ENCODE measurements around the gene INPP5A. TPM values are rescaled to one million over a fixed set of nuclear protein-coding genes. Genes with fewer than 3 reads are reported as not detected.
A peak's percentile ranks its signal among the peaks of the same experiment; 100 is the strongest.

Gene INPP5A
- polyA plus RNA-seq, 10 donors, result 41.4 to 53.2 (median 47.6) TPM

- DNase-seq, result no peak
These were observed 150.4 kb downstream of the INPP5A start for GRCh38 chr10:132687893-132688579.

GRCh38 chr10:132688580-132689420 is 151.2 kb downstream of the INPP5A start:
- DNase-seq, result no peak

DNA sequence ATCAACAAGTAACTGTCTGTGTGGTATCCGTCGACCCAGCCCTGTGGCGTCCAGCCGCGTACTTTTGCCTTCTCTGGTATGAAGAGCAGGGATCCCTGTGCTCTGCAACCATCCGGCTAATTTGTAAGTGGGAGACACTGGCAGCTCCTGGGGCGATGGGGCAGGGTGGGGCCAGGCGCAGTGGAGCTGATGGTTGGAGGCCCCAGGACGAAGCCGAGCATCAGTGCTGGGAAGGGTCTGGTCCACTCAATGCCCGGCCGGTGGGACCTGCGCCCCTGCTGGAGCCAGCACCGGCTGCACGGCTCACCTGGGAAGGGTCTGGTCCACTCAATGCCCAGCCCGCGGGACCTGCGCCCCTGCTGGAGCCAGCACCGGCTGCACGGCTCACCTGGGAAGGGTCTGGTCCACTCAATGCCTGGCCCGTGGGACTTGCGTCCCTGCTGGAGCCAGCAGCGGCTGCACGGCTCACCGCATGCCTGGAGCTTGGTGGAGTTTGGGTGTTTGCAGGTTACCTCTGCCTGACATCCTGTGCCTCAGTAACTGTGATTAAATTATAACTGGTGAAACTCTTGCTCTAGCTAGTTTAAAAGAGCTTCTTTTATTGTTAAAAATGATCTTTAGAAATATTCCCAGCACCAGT is 152.3 kb downstream of the INPP5A start:
- no peak for DNase-seq

DNA sequence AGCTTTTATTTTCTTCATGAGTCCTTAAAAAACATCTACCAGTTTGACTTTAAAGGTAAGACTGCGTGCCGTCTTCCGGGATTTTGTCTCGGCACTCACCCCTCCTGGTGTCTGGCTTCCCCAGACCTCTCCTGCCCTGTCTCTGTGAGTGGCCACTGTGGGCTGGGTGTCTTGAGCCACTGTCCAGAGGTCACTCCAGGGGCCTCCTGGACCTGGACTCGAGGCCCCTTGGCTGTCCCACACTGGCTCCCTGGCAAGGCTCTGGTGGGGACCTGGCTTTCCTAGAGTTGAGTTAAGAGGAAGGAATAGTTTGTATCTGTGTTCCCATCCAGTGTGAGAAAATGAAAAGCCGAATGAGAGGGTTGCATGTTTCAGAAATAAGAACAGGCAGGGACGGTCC is 152.8 kb downstream of the INPP5A start:
- no peak for DNase-seq

- no peak for DNase-seq
These were observed 153.4 kb downstream of the INPP5A start for GRCh38 chr10:132690821-132691610.

- no peak for DNase-seq
These were observed 154.1 kb downstream of the INPP5A start for GRCh38 chr10:132691711-132692153.

- DNase-seq, result no peak
These were observed 154.7 kb downstream of the INPP5A start for GRCh38 chr10:132692311-132692710.

DNA sequence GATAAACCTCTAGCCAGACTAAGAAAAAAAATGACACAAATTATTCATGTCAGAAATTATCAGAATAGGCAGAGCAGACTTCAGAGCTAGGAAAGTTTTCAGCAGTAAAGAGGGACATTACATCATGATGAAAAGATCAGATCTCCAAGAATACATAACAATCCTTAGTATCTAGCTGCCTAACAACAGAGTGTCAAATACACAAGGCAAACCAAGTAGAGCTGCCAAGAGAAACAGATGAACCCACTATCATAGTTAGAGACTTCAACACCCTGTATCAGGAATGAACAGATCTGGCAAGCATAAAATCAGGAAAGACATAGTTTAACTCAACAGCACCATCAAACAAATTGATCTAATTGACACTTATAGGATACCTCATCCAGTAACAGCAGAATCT is 156.1 kb downstream of the INPP5A start:
- DNase-seq, result no peak

DNA sequence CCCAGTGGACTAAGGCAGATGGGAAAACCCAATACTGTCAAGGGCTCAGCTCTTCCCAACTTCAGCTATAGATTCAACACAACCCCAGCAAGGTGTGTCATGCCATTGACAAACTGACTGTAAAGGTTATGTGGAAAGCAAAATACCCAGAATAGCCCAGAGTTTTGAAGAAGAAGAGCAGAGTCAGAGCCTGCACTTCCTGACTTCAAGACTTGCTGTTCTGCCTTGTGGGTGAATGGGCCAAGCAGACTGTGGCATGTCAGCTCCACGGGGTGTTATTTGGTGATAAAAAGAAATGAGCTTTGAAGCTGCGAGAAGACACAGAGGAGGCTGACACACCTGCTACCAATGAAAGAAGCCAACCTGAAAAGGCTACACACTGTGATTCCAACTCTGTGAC is 158.6 kb downstream of the INPP5A start:
- DNase-seq, result no peak

- no peak for DNase-seq
These were observed 159.4 kb downstream of the INPP5A start for GRCh38 chr10:132696728-132697577.

GRCh38 chr10:132697578-132698200 is 160.1 kb downstream of the INPP5A start:
- no peak for DNase-seq

DNA sequence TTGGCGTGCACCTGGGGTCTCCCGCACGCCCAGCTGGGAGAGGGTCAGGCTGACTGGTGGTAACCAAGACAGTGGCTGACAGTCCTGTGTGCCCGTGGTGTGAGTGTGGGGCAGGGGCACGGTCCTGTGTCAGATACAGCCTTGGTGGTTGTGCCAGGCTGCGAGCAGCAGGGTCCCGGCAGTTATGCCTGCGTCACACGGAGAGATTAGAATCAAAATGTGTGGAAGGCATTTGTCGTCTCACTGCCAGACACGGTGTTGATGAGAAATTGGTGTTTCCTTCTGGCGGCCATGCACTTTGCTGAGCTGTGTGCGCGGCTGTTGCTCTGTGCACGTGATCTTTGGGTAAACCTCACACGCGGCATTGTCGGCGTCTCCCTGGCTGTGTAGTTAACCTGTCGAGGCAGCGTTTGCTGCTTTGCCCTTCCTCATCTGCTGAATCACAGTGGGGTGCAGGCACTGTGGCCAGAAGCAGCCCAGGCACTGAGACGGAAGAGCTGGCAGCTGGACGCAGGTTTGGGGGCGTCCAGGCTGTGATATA is 160.7 kb downstream of the INPP5A start:
- DNase-seq, result no peak

GRCh38 chr10:132698761-132699391 is 161.3 kb downstream of the INPP5A start:
- no peak for DNase-seq

- DNase-seq, result no peak
These were observed 162.0 kb downstream of the INPP5A start for GRCh38 chr10:132699411-132700155.

GRCh38 chr10:132700156-132701098 is 162.8 kb downstream of the INPP5A start:
- peak in 1 of 3 donors; percentile 38 for DNase-seq

- no peak for DNase-seq
These were observed 163.7 kb downstream of the INPP5A start for GRCh38 chr10:132701099-132701845.

- DNase-seq, result no peak
These were observed 164.2 kb downstream of the INPP5A start for GRCh38 chr10:132701846-132702190.
